Measurements from ENCODE around the gene SATL1.

Gene SATL1

DNA sequence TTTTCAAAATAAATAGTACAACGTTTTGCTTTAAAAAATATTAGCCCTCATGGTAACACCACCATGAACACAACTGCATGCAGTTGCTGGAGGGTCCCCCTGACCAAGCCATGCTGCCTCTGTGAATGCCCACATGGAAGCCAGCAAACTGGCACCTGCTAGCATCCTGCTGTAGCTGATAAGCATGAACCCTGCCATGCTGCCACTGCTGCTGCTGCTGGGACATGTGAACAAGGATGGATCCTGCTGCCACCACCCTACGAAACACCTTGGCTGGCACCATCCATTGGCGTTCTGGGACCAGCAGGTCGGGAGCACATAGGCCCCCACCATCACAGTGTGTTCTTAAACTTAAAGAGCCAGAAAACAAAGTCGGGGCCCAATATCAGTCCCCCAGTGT, 83.9 kb downstream of the SATL1 start:
- no peak for DNase-seq (ENCODE audit: low read depth in 1 of 2, low spot score in 1 of 2)
- no peak for TF ChIP-seq JUND (IDR thresholded peaks at IDR 0.05; ENCODE audit: low read depth)
- in situ Hi-C loops (cut with HindIII; ENCODE audit: low pct_unique_long_range_greater_than_20kb, low sequenced_read_pairs): no loop called here

DNA sequence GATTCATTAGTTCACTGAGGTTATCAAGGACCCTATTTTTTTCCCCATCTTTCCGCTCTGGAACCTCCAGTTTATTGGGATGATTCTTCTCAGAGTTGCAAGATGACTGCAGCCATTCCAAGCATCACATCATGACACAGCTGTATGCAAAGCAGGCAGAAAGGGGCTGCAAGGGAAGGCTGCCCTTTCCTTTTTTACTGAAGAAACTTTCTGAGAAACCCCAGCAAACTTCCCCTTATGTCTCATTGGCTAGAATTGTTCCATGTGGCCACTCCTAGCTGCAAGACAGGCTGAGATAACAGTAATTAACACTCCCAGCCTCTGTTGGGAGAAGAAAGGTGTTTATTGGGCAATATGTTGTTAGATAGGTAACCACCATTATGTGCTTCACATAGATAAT, 102.6 kb downstream of the SATL1 start:
- in situ Hi-C loops (cut with HindIII; ENCODE audit: low pct_unique_long_range_greater_than_20kb, low sequenced_read_pairs): no loop called here
- no peak for TF ChIP-seq JUND (IDR thresholded peaks at IDR 0.05; ENCODE audit: low read depth)
- DNase-seq (ENCODE audit: low read depth in 1 of 2, low spot score in 1 of 2): no peak

GRCh38 chrX:85139422-85139821, 104.2 kb downstream of the SATL1 start:
- DNase-seq (ENCODE audit: low read depth in 1 of 2, low spot score in 1 of 2): no peak
- TF ChIP-seq JUND (IDR thresholded peaks at IDR 0.05; ENCODE audit: low read depth): no peak
- in situ Hi-C loops (cut with HindIII; ENCODE audit: low pct_unique_long_range_greater_than_20kb, low sequenced_read_pairs): no loop called here

- in situ Hi-C loops (cut with HindIII; ENCODE audit: low pct_unique_long_range_greater_than_20kb, low sequenced_read_pairs): no loop called here
- no peak for DNase-seq (ENCODE audit: low read depth in 1 of 2, low spot score in 1 of 2)
- TF ChIP-seq JUND (IDR thresholded peaks at IDR 0.05; ENCODE audit: low read depth): no peak
Measured at GRCh38 chrX:85136409-85136808, 107.2 kb downstream of the SATL1 start.

DNA sequence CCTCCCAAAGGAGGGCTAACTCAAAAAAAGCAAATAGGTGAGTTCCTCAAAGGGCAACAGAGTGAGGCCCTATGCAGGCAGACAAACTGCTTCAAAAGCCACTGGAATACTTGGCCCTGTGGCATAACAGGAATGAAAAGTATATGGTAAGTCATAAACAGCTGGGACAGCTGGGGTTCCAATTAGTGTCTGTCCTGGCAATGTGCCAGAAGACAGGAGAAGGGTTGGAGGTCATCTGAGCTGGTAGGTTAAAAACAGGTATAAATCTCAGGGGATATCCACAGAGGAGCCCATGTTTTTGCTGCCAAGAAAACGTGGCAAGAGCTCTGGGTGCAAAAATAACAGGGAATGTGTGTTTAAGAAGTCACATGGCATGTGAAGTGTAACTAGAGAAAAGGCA, 128.3 kb downstream of the SATL1 start:
- in situ Hi-C loops (cut with HindIII; ENCODE audit: low pct_unique_long_range_greater_than_20kb, low sequenced_read_pairs): no loop called here
- no peak for TF ChIP-seq JUND (IDR thresholded peaks at IDR 0.05; ENCODE audit: low read depth)
- no peak for DNase-seq (ENCODE audit: low read depth in 1 of 2, low spot score in 1 of 2)

DNA sequence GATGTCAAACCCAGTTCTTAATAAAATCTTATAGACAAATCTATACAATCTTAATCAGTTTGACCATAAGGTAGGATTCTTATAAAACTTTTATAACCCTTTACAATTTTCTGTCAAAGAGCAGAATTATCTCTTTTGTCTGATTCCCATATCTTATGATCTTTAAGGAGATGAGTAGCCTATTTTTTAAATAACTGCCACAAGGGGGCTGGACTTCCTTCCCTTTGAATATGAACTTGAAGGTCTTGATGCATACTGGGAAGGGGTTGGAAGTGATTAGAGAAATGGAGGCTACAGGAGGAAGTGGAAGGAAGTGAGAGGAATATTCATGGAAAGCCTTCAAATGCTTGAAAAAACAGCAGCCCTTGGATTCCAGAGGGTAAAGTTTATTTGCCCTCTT, 128.8 kb downstream of the SATL1 start:
- TF ChIP-seq JUND (IDR thresholded peaks at IDR 0.05; ENCODE audit: low read depth): no peak
- in situ Hi-C loops (cut with HindIII; ENCODE audit: low pct_unique_long_range_greater_than_20kb, low sequenced_read_pairs): no loop called here
- peak in 1 of 2 experiments; percentile 2 for DNase-seq (ENCODE audit: low read depth in 1 of 2, low spot score in 1 of 2)

- no peak for TF ChIP-seq JUND (IDR thresholded peaks at IDR 0.05; ENCODE audit: low read depth)
- no peak for DNase-seq (ENCODE audit: low read depth in 1 of 2, low spot score in 1 of 2)
- in situ Hi-C loops (cut with HindIII; ENCODE audit: low pct_unique_long_range_greater_than_20kb, low sequenced_read_pairs): no loop called here
Measured at GRCh38 chrX:85114171-85114570, 129.4 kb downstream of the SATL1 start.

DNA sequence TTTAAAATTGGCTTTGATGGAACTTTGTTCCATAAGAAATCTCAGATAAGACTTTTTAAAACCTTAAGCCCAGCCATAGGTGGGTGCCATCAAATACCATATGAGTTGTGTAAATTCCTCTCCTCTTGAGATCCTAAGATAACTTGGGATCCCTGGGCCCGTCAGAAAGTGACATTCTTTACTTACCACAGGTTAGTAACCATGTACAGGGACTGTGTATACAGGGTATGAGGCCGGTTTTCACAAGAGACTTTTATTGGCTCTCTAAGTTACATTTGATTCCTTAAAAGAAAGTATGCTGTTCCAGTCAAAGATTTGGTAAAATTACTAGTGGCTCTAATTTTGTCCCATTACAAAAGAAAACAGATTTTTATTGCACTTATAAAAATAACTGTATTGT, 129.8 kb downstream of the SATL1 start:
- TF ChIP-seq JUND (IDR thresholded peaks at IDR 0.05; ENCODE audit: low read depth): no peak
- in situ Hi-C loops (cut with HindIII; ENCODE audit: low pct_unique_long_range_greater_than_20kb, low sequenced_read_pairs): no loop called here
- DNase-seq (ENCODE audit: low read depth in 1 of 2, low spot score in 1 of 2): no peak

DNA sequence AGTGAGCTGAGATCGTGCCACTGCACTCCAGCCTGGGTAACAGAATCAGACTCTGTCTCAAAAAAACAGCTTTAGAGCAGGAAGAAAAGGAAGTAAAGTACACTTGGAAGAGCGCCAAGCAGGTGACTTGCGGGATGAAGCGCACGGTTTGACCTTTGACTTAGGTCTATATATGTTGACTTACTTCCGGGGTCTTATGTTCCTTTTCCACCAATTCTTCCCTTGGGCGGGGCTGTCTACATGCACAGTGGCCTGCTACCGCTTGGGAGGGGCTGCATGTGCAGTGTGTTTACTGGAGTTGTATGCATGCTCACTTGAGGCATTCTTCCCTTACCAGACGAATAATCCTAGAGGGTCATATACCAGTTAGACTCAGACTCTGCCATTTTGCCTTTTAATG, 131.3 kb downstream of the SATL1 start:
- TF ChIP-seq JUND (IDR thresholded peaks at IDR 0.05; ENCODE audit: low read depth): no peak
- in situ Hi-C loops (cut with HindIII; ENCODE audit: low pct_unique_long_range_greater_than_20kb, low sequenced_read_pairs): no loop called here
- no peak for DNase-seq (ENCODE audit: low read depth in 1 of 2, low spot score in 1 of 2)

DNA sequence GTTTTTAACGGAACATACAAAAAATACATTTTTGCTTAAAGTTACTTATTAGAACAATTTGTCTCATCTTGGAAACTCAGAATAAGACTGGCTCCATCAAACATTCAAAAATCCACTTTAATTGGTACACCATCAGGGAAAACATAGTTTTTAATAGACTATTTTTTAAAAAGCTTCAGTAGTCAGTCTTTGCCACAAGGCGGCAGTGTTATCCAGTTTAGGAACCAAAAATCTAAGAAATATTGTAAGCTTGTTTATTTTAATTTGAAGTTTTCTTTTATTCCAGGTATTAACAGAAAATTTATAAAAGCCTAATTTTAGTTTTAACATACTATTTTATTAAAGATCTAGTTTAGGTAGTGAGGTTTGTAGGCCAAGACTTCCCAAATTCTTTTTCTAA, 132.2 kb downstream of the SATL1 start:
- peak in 1 of 2 experiments; percentile 7 for DNase-seq (ENCODE audit: low read depth in 1 of 2, low spot score in 1 of 2)
- TF ChIP-seq JUND (IDR thresholded peaks at IDR 0.05; ENCODE audit: low read depth): no peak
- in situ Hi-C loops (cut with HindIII; ENCODE audit: low pct_unique_long_range_greater_than_20kb, low sequenced_read_pairs): no loop called here

GRCh38 chrX:85109235-85109634, 134.3 kb downstream of the SATL1 start:
- DNase-seq (ENCODE audit: low read depth in 1 of 2, low spot score in 1 of 2): peak in 1 of 2 experiments; percentile 26
- in situ Hi-C loops (cut with HindIII; ENCODE audit: low pct_unique_long_range_greater_than_20kb, low sequenced_read_pairs): no loop called here
- TF ChIP-seq JUND (IDR thresholded peaks at IDR 0.05; ENCODE audit: low read depth): no peak

GRCh38 chrX:85108165-85108564, 135.4 kb downstream of the SATL1 start:
- TF ChIP-seq JUND (IDR thresholded peaks at IDR 0.05; ENCODE audit: low read depth): no peak
- no peak for DNase-seq (ENCODE audit: low read depth in 1 of 2, low spot score in 1 of 2)
- in situ Hi-C loops (cut with HindIII; ENCODE audit: low pct_unique_long_range_greater_than_20kb, low sequenced_read_pairs): no loop called here

DNA sequence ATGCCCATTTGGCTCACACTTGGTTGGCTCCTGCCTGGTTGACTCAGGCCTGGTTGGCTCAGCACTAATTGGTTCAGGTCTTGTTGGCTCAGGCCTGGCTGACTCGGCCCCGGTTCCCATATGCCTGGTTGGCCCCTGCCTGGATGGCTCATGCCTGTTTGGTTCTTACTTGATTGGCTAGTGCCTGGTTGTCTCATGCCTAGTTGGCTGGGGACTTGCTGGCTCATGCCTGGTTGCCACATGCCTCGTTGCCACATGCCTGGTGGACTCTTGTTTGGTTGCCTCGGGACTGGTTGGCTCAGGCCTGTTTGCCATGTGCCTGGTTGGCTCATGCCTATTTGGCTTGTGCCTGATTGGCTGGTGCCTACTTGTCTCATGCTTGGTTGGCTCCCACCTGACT, 136.2 kb downstream of the SATL1 start:
- in situ Hi-C loops (cut with HindIII; ENCODE audit: low pct_unique_long_range_greater_than_20kb, low sequenced_read_pairs): no loop called here
- DNase-seq (ENCODE audit: low read depth in 1 of 2, low spot score in 1 of 2): no peak
- no peak for TF ChIP-seq JUND (IDR thresholded peaks at IDR 0.05; ENCODE audit: low read depth)

- in situ Hi-C loops (cut with HindIII; ENCODE audit: low pct_unique_long_range_greater_than_20kb, low sequenced_read_pairs): no loop called here
- DNase-seq (ENCODE audit: low read depth in 1 of 2, low spot score in 1 of 2): no peak
- no peak for TF ChIP-seq JUND (IDR thresholded peaks at IDR 0.05; ENCODE audit: low read depth)
Measured at GRCh38 chrX:85089321-85089840, 154.2 kb downstream of the SATL1 start.
